HG02970 (cell line): ENCODE results near the gene OR2D2.
"Not testable (repeated sequence)": the region's sequence is repeated elsewhere in the genome, so short reads cannot be mapped to it uniquely, and the experiment has no call there.

Experiments used
- ATAC-seq: cut with Tn5 transposase; IDR thresholded peaks from one replicate; pipeline ENCODE4 v1.9.1; 2021; ENCODE audit warnings: mild to moderate bottlenecking, moderate library complexity, moderate number of reproducible peaks; ENCODE audit not compliant: unreplicated experiment, low FRiP score

The OR2D2 gene, protein sequence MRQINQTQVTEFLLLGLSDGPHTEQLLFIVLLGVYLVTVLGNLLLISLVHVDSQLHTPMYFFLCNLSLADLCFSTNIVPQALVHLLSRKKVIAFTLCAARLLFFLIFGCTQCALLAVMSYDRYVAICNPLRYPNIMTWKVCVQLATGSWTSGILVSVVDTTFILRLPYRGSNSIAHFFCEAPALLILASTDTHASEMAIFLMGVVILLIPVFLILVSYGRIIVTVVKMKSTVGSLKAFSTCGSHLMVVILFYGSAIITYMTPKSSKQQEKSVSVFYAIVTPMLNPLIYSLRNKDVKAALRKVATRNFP

DNA sequence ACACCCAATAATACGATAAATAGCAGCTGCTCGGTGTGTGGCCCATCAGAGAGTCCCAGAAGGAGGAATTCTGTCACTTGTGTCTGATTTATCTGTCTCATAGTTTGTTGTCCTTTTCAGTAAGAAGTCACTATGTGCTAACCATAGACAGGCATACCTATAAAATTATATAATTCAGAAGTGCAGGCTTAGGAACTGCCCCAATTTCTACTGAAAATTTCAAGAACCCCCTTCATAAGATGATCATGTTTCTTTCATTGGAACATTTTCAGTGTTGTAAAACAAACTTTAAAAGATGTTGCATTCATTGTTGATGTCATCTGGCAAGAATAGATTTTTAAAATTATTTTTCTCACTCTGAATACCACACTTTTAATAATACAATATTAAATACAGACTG lies at the start of gene OR2D2:
Gene OR2D2, minus strand, starts transcription at position 101 of the 400 bp plus-strand sequence. Its CDS starts 0 bp downstream, at position 101.
- ATAC-seq, result no peak

DNA sequence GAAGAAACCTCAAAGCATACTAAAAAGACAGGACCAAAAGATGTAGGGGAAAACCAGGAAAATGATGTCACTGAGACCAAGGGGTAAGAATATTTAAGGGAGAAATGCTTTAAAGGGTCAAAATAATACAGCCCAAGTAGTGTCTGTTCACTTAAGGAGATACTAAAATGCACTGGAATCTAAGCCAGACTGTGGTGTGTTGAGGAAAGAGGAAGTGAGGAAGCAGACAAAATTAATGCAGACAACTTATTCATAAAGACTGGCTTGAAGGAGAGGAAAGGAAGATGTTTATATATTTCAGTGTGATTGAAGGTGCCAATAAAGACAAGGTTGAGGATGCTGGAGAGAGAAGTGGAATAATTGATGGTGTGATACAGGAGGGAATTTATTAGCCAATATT lies 49.7 kb upstream of the OR2D2 start:
- no peak for ATAC-seq

GRCh38 chr11:6932145-6932544 lies 39.8 kb upstream of the OR2D2 start:
- no peak for ATAC-seq

GRCh38 chr11:6931146-6931713 lies 38.9 kb upstream of the OR2D2 start:
- no peak for ATAC-seq

DNA sequence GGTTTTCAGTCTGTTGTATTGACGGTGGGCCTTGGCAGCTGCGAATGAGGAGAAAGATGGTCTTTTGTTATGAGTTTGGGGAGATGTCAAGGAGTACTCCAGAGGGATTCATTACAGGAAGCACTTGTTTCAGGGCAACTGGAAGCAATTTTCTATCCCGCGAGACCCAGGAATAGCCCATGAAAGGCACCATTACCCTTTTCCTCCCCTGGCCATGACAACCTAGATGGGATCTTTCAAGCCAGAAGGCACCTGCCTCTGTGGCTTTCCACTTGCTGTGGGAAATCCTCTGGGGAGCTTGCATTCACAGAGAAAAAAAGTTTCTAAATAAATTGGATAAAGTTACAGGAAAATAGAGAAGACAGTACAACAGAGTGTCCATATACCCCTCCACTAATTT lies 36.6 kb upstream of the OR2D2 start:
- ATAC-seq, result no peak

DNA sequence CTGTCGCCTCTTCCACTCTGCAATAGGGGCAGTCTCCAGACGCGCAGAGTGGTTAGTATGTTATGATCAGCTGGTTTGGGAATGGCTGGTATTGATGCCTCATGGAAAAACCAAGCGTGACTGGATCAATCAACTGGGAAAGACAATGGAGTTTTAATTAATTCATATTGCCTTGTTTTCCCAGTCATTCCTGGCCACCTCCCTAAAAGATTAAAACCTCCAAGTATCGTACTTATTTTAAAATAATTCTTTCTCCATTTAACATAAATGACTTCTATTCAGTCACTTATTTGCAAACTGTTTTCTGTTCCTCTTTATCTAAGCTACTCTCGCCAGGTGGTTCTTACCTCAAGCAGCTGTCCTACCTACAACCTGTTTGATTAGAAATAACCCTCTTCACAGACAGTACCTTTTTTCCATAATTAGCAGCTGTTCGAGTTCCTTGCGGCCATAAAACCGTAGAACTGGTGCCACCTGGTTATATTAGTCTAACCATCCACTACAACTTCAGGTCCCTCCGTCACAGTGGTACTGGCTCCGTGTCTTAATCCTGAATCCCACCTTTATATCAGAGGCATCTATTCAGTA lies 34.8 kb upstream of the OR2D2 start:
- ATAC-seq, result peak; percentile 61

DNA sequence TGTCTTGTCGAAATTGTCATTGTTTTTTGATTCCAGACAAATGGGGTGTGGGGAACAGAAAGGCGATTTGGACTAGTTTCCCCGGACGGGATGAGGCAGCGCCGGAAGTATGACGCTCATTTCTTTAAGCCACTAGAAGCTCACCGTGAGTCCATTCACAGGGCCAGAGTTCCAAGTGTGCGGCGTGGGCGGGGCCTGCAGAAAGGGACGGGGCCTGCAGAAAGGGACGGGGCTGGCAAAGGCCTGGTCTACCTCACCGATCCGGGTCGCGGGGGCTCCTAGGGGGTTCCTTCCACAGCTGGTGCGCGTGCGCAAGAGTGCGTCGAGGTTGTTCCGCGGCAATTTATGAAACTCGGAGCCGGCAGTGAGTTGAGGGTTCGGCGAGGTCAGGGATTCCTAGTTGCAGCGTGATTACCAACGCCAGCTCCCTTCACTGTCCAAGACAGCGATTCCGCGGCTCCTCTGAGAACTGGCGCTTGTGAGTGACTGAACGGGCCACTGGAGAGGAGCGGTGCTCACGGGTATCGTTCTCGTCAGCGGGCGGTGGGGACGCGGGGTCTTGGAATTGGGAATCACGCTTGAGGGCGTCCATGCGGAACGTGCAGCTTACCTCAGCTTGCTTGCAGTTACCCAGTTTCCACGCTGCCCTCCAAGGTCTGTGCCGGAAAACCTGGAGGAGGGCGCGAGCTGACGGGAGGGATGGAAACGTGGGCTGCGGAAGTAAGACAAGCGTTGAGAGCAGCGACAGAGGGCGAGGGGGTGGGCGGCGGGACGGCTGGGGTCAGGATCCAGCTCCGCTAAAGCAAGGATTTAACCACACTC lies 34.1 kb upstream of the OR2D2 start, which contains the start of gene ZNF215:
Gene ZNF215, plus strand, starts transcription at position 219 of the 822 bp plus-strand sequence. CDS start 5,847 bp downstream, outside the sequence.
- peak; percentile 60 for ATAC-seq

DNA sequence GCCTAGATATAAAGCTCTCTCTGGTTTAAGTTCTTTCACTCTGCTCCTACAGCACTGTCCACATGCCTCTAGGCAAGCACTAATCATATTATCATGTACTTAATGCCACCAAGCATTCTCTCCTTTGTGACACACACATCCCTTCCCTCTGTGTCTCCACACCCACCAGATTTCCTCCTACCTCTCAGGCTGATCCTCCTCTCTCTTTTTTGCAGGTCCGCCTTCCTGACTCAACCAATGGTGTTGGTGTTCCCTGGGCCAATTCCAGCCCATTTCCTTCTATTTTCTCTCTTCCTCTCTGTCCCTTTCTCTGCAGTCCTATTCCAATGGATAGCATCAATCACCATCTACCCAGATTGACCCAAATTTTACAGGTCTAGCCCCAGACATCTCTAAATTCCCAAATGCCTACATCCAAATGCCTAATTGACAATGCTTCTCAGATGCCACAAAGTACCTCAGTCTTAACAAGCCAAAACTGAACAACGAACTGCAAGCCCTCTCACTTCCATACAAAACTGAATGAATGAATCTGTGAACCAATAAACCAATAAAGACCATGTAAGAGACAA lies 33.4 kb upstream of the OR2D2 start:
- ATAC-seq, result no peak

GRCh38 chr11:6925007-6925577 lies 32.8 kb upstream of the OR2D2 start:
- ATAC-seq, result no peak

DNA sequence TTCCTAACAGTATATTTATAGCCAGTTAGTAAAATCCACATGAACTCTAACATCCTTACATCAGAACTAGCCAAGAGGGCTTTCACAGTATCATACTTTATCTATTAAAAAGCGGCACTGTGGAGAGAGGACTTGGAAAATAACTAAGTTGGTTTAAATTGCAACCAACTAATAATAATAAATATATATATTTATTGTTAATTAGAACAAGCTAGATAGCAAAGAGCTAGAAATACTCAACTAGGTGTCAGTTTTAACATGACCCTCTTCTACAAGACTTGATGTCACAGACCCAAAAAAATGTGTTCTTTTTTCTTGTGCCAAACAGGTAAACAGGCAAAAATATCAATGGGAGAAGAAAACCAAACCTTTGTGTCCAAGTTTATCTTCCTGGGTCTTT lies 28.4 kb upstream of the OR2D2 start, which contains the start of gene OR2D3:
Gene OR2D3, plus strand, starts transcription at position 301 of the 400 bp plus-strand sequence. Its CDS starts 0 bp downstream, at position 301.
- no peak for ATAC-seq

- ATAC-seq, result no peak
Observed at GRCh38 chr11:6919698-6920097, 27.4 kb upstream of the OR2D2 start.

- ATAC-seq, result no peak
Observed at GRCh38 chr11:6911948-6912347, 19.6 kb upstream of the OR2D2 start.

- ATAC-seq, result no peak
Observed at GRCh38 chr11:6911378-6911777, 19.1 kb upstream of the OR2D2 start.

DNA sequence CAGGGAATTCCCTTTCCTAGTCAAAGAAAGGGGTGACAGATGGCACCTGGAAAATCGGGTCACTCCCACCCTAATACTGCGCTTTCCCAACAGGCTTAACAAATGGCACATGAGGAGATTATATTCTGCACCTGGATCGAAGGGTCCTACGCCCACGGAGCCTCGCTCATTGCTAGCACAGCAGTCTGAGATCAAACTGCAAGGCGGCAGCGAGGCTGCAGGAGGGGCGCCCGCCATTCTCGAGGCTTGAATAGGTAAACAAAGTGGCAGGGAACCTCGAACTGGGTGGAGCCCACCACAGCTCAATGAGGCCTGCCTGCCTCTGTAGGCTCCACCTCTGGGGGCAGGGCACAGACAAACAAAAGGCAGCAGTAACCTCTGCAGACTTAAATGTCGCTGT lies 12.5 kb upstream of the OR2D2 start:
- ATAC-seq, result not testable (repeated sequence)

DNA sequence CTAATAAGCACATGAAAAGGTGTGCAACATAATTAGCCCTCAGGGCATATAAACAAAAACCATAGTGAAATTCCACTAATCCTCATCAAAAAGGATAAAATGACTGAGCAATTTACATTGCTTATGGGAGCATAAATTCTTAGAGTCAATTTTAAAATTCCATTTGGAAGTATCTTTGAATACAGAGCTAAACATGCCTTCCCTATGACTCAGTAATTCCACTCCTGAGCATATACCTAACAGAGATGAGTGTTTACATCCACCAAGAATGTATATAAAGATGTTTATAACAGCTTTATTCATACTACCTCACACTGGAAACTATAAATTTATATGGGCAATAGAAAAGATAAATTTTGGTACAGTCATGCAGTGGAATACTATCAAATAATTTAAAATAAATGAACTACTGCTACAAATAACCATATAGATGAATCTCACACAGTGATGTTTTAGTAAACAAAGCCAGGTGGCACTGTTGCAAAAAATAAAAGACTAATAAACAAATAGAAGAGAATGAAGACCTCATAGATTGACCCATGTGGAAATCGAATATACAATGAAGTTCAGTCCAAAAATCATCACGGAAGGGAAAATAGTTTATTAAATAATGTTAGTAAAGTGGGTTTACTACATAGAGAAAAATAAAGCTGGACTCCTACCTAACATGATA lies 8.2 kb upstream of the OR2D2 start:
- ATAC-seq, result no peak

GRCh38 chr11:6898911-6899310 lies 6.6 kb upstream of the OR2D2 start:
- no peak for ATAC-seq

GRCh38 chr11:6895010-6895409 lies 2.7 kb upstream of the OR2D2 start:
- peak; percentile 56 for ATAC-seq

DNA sequence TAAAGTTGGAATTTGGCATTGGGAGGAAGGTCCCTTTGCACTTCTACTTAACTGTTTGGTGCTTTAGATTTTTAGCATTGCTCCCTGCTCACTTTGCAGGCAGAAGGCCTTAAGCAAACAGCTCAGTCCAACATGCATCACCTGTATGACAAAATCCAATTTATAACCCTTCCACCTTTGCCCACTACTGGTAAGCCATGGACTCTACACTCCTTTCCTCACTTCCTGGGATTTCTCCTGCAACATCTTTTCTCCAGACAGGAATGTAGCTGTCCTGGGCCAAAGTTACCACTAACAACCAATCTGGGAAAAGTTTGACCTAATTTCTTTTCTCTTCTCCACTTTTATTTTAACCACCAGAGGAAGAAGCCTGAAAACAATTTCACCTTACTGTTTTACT lies 1.8 kb upstream of the OR2D2 start:
- ATAC-seq, result no peak

DNA sequence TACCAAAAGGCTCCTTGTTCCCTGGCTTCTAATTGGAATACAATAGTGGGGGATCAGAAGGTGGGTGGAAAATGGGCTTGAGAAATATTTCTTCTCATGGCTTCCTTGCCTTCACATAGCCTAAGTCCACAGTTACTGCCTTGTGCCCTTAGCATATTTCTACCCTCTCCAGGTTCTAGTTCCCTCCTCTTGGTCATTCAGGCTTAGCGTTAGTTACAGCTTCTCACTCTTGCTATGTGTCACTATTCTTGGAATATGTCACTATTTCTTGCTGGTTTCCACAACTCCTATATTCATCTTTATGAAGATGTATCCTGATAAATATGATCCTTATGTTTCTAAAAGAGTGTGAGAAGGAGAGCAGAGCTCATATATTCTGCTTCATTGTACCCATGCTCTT lies 2.5 kb downstream of the OR2D2 start:
- no peak for ATAC-seq

DNA sequence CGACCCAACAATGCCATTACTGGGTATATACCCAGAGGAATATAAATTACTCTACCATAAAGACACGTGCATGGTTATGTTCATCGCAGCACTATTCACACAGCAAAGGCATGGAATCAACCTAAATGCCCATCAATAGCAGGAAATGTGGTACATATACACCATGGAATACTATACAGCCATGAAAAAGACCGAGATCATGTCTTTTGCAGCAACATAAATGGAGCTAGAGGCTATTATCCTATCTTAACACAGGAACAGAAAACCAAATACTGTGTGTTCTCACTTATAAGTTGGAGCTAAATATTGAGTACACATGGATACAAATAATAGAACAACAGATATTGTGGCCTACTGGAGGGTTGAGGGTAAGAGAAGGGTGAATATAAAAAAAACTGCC lies 3.5 kb downstream of the OR2D2 start:
- no peak for ATAC-seq
